Measurements from ENCODE around the gene SLC47A1.

DNA sequence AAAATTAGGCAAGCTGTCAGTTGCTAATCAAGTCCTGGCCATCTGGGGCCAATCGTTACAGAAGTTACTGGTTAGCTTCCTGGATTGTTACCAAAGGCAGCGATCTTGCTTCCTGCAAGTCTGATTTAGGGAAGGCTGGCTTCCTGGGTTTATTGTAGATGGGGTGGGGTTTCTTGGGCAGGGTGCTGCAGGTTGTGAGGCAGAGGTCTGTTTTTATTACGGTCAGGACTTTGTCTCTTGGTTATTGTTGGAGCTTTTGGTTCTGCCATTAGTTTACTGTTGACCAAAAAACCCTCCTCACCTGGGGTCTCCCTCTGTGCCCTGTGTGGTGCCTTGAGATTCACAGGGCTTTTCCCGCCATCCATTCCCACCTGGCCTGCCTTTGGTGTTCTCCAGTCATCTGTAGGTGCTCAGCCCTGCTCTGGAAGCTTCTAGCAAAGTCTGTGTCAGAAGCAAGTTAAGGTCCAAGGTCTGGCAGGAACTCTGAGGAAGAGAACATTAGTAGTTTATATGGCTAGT is 36.9 kb downstream of the SLC47A1 start:
- TF ChIP-seq CTCF (IDR thresholded peaks at IDR 0.05) (no peak), POLR2AphosphoS5 (IDR thresholded peaks at IDR 0.05; ENCODE audit: low read depth, low read length) (no peak), SIN3A (IDR thresholded peaks at IDR 0.05; ENCODE audit: borderline replicate concordance, insufficient read depth, low read depth, low read length) (no peak)
